Thoracic aorta endothelial cell (primary cell): ENCODE data around the gene ST6GALNAC4. TPM values are rescaled to one million over a fixed set of nuclear protein-coding genes. Genes with fewer than 3 reads are reported as not detected.

Experiments used
- small RNA-seq: library from RNA; depleted of rRNA; stranded (forward); fragments of <200 nt; gene quantifications from one replicate; pipeline ENCODE3, GENCODE V24; 2012
- total RNA-seq: library from RNA; depleted of rRNA; stranded (reverse); fragments of >200 nt; gene quantifications from 2 replicates; pipeline ENCODE4 v1.2.3, GENCODE V29; 2012

Gene ST6GALNAC4, protein sequence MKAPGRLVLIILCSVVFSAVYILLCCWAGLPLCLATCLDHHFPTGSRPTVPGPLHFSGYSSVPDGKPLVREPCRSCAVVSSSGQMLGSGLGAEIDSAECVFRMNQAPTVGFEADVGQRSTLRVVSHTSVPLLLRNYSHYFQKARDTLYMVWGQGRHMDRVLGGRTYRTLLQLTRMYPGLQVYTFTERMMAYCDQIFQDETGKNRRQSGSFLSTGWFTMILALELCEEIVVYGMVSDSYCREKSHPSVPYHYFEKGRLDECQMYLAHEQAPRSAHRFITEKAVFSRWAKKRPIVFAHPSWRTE
- total RNA-seq, result 51.1 and 66.1 TPM in 2 replicates

DNA sequence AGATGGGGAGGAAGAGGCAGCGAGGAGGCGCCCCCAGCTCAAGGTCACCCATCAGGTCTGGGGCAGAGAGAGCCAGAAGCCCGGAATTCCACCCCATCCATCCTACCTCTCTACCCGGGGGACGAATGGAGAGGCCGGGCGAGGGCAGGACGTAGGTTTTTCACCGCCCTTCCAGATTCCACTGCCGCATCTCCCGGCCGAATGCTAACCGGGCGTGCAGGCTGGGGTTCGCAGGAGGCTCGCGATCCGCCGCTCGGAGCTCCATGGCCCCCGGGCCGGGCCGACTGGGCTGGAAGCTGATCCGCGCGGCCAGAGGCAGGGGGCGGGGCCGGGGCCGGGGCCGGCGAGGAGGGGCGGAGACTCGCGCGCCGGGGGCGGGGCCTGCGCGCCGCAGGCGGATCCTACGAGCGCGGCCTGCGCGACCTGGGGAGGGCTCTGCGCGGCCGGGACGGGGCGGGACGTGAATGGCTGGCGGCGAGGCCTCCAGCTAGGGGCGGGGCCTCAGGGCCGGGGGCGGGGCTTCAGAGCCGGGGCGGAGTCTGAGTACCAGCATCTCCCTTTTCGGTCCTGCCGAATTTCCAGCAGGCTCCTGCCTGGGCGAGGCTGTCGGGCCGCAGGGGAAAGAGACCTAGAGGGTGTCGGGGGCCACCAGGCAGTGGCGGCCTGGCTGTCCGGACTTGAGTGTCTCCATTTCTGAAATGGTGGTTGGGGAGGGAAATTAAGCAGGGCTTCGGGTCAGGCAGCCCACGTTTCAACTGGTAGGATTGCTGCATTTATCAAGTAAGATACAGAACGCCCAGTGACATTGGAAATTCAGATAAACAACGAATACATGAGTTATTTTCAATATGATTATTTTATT is at the start of gene ST6GALNAC4:
TSS of gene ST6GALNAC4 (minus strand) at position 322 of the 862 bp plus-strand sequence. CDS start 622 bp downstream, outside the sequence.

DNA sequence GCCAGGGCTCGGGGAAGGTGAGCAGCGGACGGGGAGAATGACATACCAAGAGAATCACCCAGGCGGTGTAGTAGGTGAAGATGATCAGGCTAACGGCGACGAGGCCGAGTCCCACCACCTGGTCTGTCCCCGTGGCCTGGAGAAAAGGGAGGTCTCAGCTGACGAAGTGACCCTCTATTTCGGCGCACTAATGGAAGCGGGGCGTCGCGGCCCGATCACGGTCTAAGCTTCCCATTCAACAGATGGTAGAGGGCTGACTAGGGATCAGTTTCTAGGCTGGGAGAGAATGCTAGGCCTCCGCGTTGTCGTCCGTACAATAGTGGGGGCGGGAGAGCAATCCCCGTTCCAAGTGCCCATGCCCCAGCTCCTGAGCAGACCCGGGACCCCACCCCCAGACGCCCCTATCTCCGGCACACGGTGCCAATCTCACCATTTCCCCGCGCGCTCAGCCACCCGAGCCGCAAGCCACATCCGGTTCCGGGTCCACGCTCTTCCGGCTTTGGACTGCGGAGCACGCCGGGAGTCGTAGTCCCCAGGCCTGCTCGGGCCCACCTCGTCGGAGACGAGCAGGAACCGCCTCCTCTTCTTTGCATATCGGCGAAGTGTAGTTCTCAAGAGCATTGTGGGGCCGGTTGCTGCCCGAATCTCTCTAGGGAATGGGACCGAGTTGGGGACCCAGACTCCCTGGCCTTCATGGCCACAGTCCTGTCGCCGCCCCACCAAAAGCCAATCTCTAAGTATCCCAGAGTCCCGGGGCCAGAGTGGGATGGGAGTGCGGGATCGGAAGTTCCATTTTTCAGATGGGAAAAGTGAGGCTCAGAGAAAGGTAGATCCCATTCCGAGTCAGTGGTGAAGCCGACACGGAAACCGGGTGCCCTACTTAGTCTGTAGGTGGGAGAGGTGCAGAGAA is 20.8 kb upstream of the ST6GALNAC4 start, which contains the start of gene DPM2:
TSS of gene DPM2 (minus strand) at position 467 of the 910 bp plus-strand sequence. CDS start at position 433, 34 bp downstream.

DNA sequence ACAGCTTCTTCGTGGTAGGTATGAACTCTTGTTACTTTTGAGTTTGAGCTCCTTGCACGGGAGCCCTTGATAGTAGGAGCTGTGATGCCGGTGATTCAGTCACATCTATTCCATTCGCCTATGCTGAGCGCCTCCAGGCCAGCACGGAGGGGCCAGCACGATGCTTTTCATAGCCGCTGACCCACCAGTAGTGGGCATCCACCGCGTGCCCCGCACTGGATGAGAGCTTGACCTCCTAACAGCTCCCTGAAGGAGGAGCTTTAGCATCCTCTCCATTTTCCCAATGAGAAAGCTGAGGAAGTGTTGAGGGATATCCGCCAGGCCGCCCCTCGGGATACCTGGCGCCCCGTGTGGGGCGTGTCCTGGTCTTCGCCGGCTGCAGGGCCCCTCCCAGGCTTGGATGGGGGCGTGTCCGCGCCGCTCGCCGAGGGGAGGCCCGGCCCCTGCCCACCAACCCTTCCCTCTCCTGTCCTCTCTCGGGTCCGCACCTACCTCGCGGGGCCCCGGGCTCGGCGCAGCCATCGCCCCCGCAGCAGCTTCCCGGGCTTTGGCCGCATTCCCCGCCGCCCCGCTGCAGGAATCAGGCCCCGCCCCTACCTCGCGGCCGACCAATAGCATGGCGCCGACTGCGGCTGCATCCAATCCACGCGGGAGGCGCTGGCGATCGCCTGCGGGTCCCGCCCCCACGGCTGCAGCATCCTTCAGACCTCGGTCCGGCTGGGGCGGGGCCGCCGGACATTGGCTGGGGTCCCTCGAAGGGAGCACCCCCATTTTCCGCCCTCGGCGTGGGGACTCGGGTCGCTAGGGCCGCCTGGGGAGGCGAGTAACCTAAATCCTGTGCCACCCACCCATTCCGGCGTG is 13.6 kb upstream of the ST6GALNAC4 start, which contains the start of gene PIP5KL1:
TSS of gene PIP5KL1 (minus strand) at position 547 of the 861 bp plus-strand sequence. CDS start at position 522, 25 bp downstream.

DNA sequence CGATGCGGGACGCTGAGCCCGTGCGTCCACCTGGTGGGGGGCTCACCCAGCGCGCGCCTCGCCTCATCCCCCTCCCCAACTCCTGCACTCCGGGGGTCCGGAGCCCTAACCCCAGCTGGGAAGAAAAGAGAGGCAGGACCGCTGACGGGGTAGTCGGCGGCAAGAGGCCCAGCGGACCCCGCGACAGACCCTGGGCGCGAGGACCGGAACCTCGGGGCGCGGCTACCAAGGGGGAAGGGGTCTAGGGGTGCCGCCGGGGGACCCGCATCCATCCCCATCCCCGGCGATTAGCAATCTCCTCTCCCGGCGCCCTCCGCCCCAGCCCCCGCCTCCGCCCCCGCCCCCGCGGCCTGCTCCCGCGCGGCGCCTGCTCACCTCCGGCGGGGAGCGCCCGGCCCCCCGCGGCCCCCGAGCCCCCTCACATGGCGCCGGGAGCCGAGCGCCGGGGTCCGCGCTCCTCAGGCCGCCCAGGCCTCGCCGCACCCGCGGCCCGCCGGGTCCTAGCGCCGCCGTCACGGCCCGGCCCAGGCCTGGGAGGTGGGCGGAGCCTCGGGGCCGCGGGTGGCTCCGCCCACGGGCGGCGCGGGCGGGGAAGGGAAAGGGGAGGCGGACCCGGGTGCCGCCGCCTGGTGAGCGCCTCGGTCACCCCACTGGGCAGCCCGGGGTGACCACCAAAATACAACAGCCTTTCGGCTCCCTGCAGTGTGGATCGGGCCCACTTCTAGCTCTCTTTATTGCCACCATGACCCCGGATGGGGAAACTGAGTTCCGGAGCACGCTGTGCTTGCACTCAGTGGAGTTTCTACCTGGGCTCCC is 17.5 kb downstream of the ST6GALNAC4 start, which contains the start of gene ST6GALNAC6:
TSS of gene ST6GALNAC6 (minus strand) at position 476 of the 816 bp plus-strand sequence. CDS start 1,622 bp downstream, outside the sequence.

DNA sequence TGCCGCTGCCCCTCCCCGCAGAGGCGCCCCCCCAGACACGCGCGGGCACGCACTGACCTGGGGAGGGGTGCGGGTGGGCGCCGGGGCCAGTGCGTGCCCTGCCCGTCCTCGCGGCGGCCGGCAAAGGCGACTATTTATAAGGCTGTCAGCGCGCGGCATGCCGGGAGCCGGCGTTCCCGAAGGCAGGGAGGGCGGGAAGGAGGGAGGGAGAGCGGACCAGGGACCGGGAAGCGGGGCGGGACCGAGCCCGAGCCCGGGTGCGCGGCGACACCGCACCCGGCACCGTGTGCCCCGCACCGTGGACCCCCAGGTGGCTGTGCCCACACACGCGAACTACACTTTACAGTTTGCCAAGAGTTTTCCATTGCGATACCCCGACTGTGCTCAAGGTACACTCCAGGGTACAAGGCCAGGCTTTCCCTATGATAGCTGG is 39.3 kb downstream of the ST6GALNAC4 start, which contains the start of gene AK1:
TSS of gene AK1 (minus strand) at position 110 of the 433 bp plus-strand sequence. CDS start 3,058 bp downstream, outside the sequence.

Small RNA genes lying within 50 kb of the gene (small RNA-seq; reads per million reads assigned to genes)
- gene MIR4672, result 2.5 reads per million, percentile 58 among the genes with 10 or more reads in this experiment

Other genes starting within 250 kb of the ST6GALNAC4 start
- gene CFAP157, start 210.1 kb downstream of the ST6GALNAC4 start, total RNA-seq, result under 0.01 and 0.14 TPM in 2 replicates
- gene PTRH1, start 201.4 kb downstream of the ST6GALNAC4 start, total RNA-seq, result 21.0 and 24.7 TPM in 2 replicates
- not detected in 2 replicates for gene TTC16, start 201.0 kb downstream of the ST6GALNAC4 start, total RNA-seq
- gene TOR2A, start 181.7 kb downstream of the ST6GALNAC4 start, total RNA-seq, result 9.2 and 10.1 TPM in 2 replicates
- 39.9 and 61.7 TPM in 2 replicates for gene SH2D3C, start 138.4 kb downstream of the ST6GALNAC4 start, total RNA-seq
- 77.0 and 88.0 TPM in 2 replicates for gene CDK9, start 131.0 kb downstream of the ST6GALNAC4 start, total RNA-seq
- 102 and 107 TPM in 2 replicates for gene FPGS, start 114.2 kb downstream of the ST6GALNAC4 start, total RNA-seq
- gene ENG, start 62.4 kb downstream of the ST6GALNAC4 start, total RNA-seq, result 145 and 215 TPM in 2 replicates
- 60.4 and 80.7 TPM in 2 replicates for gene AK1, start 39.4 kb downstream of the ST6GALNAC4 start, total RNA-seq
- gene ST6GALNAC6, start 17.4 kb downstream of the ST6GALNAC4 start, total RNA-seq, result 29.4 and 30.4 TPM in 2 replicates
- gene PIP5KL1, start 13.7 kb upstream of the ST6GALNAC4 start, total RNA-seq, result 0.27 and 0.43 TPM in 2 replicates
- gene DPM2, start 20.8 kb upstream of the ST6GALNAC4 start, total RNA-seq, result 12.2 and 16.2 TPM in 2 replicates
- gene EEIG1, start 63.9 kb upstream of the ST6GALNAC4 start, total RNA-seq, result 6.4 and 8.2 TPM in 2 replicates
- 6.6 and 7.7 TPM in 2 replicates for gene NAIF1, start 150.3 kb upstream of the ST6GALNAC4 start, total RNA-seq
- 13.2 and 14.0 TPM in 2 replicates for gene SLC25A25, start 151.2 kb upstream of the ST6GALNAC4 start, total RNA-seq
- 56.1 and 57.6 TPM in 2 replicates for gene PTGES2, start 210.7 kb upstream of the ST6GALNAC4 start, total RNA-seq
- gene LCN2, start 232.4 kb upstream of the ST6GALNAC4 start, total RNA-seq, result not detected in 2 replicates
- gene BBLN, start 243.2 kb upstream of the ST6GALNAC4 start, total RNA-seq, result 37.6 and 39.0 TPM in 2 replicates